Measurements from ENCODE around the gene IRF2BP1. TPM values are rescaled to one million over a fixed set of nuclear protein-coding genes. Genes with fewer than 3 reads are reported as not detected.

The IRF2BP1 gene
- total RNA-seq, 2 donors from 2014 or later = 25.0 to 25.5 TPM

GRCh38 chr19:45883586-45883880, 2.4 kb downstream of the IRF2BP1 start:
- Histone ChIP-seq H3K27me3 (replicated peaks; ENCODE audit: insufficient read depth) (no peaks in the 10 kb centered on the region), H3K4me3 (peak overlapping the region; percentile 49), H3K36me3 (peaks cover 10% of the 10 kb centered on the region), H3K9me3 (no peaks in the 10 kb centered on the region), H3K27ac (no peak overlapping the region), H3K4me1 (ENCODE audit: control insufficient read depth in 1 of 2, low read depth in 2 of 2) (peaks cover 27 to 37% of the 10 kb centered on the region in 2 donors)
- no peak for DNase-seq (ENCODE audit: low spot score)
- no peak for ATAC-seq (ENCODE audit: insufficient number of reproducible peaks, low FRiP score, low read depth)
- TF ChIP-seq CTCF (IDR thresholded peaks at IDR 0.05) = no peak

- DNase-seq (ENCODE audit: low spot score) = no peak
Measured at GRCh38 chr19:45882652-45883585, 3.0 kb downstream of the IRF2BP1 start.

GRCh38 chr19:45881909-45882528, 3.9 kb downstream of the IRF2BP1 start:
- peaks cover 10% of the 10 kb centered on the region for H3K36me3 ChIP-seq
- no peaks in the 10 kb centered on the region for H3K27me3 ChIP-seq (replicated peaks; ENCODE audit: insufficient read depth)
- no peaks in the 10 kb centered on the region for H3K9me3 ChIP-seq
- no peak for TF ChIP-seq CTCF (IDR thresholded peaks at IDR 0.05)
- ATAC-seq (ENCODE audit: insufficient number of reproducible peaks, low FRiP score, low read depth) = no peak
- H3K27ac ChIP-seq = no peak overlapping the region
- H3K4me3 ChIP-seq = no peak overlapping the region
- DNase-seq (ENCODE audit: low spot score) = no peak
- peaks cover 28 to 33% of the 10 kb centered on the region in 2 donors for H3K4me1 ChIP-seq (ENCODE audit: control insufficient read depth in 1 of 2, low read depth in 2 of 2)

More at GRCh38 chr19:45882652-45883585, 3.0 kb downstream of the IRF2BP1 start:
- Histone ChIP-seq H3K4me1 (ENCODE audit: control insufficient read depth in 1 of 2, low read depth in 2 of 2) (peaks cover 27 to 37% of the 10 kb centered on the region in 2 donors), H3K4me3 (peak overlapping the region; percentile 34), H3K9me3 (no peaks in the 10 kb centered on the region), H3K27me3 (replicated peaks; ENCODE audit: insufficient read depth) (no peaks in the 10 kb centered on the region), H3K36me3 (peaks cover 10% of the 10 kb centered on the region), H3K27ac (no peak overlapping the region)
- ATAC-seq (ENCODE audit: insufficient number of reproducible peaks, low FRiP score, low read depth) = no peak
- peak; percentile 82 for TF ChIP-seq CTCF (IDR thresholded peaks at IDR 0.05)

- ATAC-seq (ENCODE audit: insufficient number of reproducible peaks, low FRiP score, low read depth) (no peak), DNase-seq (ENCODE audit: low spot score) (no peak)
- no peak overlapping the region for H3K4me3 ChIP-seq
- no peak overlapping the region for H3K27ac ChIP-seq
- no peaks in the 10 kb centered on the region for H3K27me3 ChIP-seq (replicated peaks; ENCODE audit: insufficient read depth)
- H3K4me1 ChIP-seq (ENCODE audit: control insufficient read depth in 1 of 2, low read depth in 2 of 2) = peaks cover 32 to 39% of the 10 kb centered on the region in 2 donors
- H3K9me3 ChIP-seq = no peaks in the 10 kb centered on the region
- TF ChIP-seq CTCF (IDR thresholded peaks at IDR 0.05) = no peak
- H3K36me3 ChIP-seq = peaks cover 10% of the 10 kb centered on the region
Measured at GRCh38 chr19:45881082-45881908, 4.6 kb downstream of the IRF2BP1 start.

- DNase-seq (ENCODE audit: low spot score) = no peak
- ATAC-seq (ENCODE audit: insufficient number of reproducible peaks, low FRiP score, low read depth) = no peak
- Histone ChIP-seq H3K4me3 (no peak overlapping the region), H3K4me1 (ENCODE audit: control insufficient read depth in 1 of 2, low read depth in 2 of 2) (peaks cover 27 to 34% of the 10 kb centered on the region in 2 donors), H3K36me3 (peaks cover 10% of the 10 kb centered on the region), H3K27ac (no peak overlapping the region), H3K27me3 (replicated peaks; ENCODE audit: insufficient read depth) (no peaks in the 10 kb centered on the region), H3K9me3 (no peaks in the 10 kb centered on the region)
- TF ChIP-seq CTCF (IDR thresholded peaks at IDR 0.05) = no peak
Measured at GRCh38 chr19:45879971-45880370, 6.0 kb downstream of the IRF2BP1 start.
